SK-N-SH (cell line): ENCODE data around the gene LSR.

Source experiments
- CTCF ChIP-seq: fragments of 200-600 bp; sonication (generic); IDR thresholded peaks from 2 replicates; pipeline ENCODE4 v1.6.1; 2017; ENCODE audit warnings: antibody characterized with exemption, mild to moderate bottlenecking, moderate library complexity
- JUND ChIP-seq: IDR thresholded peaks from 2 replicates; pipeline ENCODE4 v1.4.0; 2012
- MAX ChIP-seq: IDR thresholded peaks from 2 replicates; pipeline ENCODE4 v1.4.0; 2012; ENCODE audit warnings: low read depth
- MEF2A ChIP-seq: IDR thresholded peaks from 2 replicates; pipeline ENCODE4 v1.4.0; 2012; ENCODE audit warnings: low read depth, borderline replicate concordance
- NFIC ChIP-seq: IDR thresholded peaks from 2 replicates; pipeline ENCODE4 v1.4.0; 2012; ENCODE audit warnings: borderline replicate concordance
- RAD21 ChIP-seq: IDR thresholded peaks from 2 replicates; pipeline ENCODE4 v1.6.1; 2012; ENCODE audit warnings: mild to moderate bottlenecking, low read length
- REST ChIP-seq: IDR thresholded peaks from 2 replicates; pipeline ENCODE4 v1.6.1; 2012; ENCODE audit warnings: mild to moderate bottlenecking, low read depth, low read length, moderate library complexity
- RFX5 ChIP-seq: IDR thresholded peaks from 2 replicates; pipeline ENCODE4 v1.6.1; 2012; ENCODE audit warnings: mild to moderate bottlenecking, improper control_type of control experiment, low read length
- TAF1 ChIP-seq: IDR thresholded peaks from 2 replicates; pipeline ENCODE4 v1.6.1; 2012; ENCODE audit warnings: low read depth, mild to moderate bottlenecking, low read length, moderate library complexity, borderline replicate concordance
- TCF12 ChIP-seq: IDR thresholded peaks from 2 replicates; pipeline ENCODE4 v1.4.0; 2012
- USF1 ChIP-seq: IDR thresholded peaks from 2 replicates; pipeline ENCODE4 v1.4.0; 2012; ENCODE audit warnings: low read depth, borderline replicate concordance
- ZBTB33 ChIP-seq: IDR thresholded peaks from 2 replicates; pipeline ENCODE4 v1.4.0; 2012; ENCODE audit warnings: low read depth, borderline replicate concordance

GRCh38 chr19:35298561-35298972 is 49.8 kb downstream of the LSR start:
- no peak for TF ChIP-seq TAF1
- no peak for TF ChIP-seq RAD21
- TF ChIP-seq CTCF, result no peak
- no peak for TF ChIP-seq REST
- no peak for TF ChIP-seq MEF2A
- no peak for TF ChIP-seq MAX
- TF ChIP-seq RFX5, result no peak
- no peak for TF ChIP-seq ZBTB33
- no peak for TF ChIP-seq USF1
- TF ChIP-seq NFIC, result no peak
- no peak for TF ChIP-seq TCF12
- no peak for TF ChIP-seq JUND
